Fibroblast of lung (primary cell): ENCODE results near the gene OR6K2. TPM values are rescaled to one million over a fixed set of nuclear protein-coding genes. Genes with fewer than 3 reads are reported as not detected.

ENCODE experiments used
- DNase-seq, 2 donors: peaks; one replicate each; pipeline versions ENCODE4 v3.0.0 to v3.0.0-alpha.2; 2010; ENCODE audit warnings: low read depth in 2 of 2
- H2AFZ ChIP-seq: 2 replicates; pipeline ENCODE4 v1.5.1; 2012; ENCODE audit warnings: low read length, control low read depth, inconsistent platforms
- H3K27ac ChIP-seq: 2 replicates; pipeline ENCODE4 v1.5.1; 2011; ENCODE audit warnings: low read length, control low read depth; ENCODE audit not compliant: insufficient read depth
- H3K27me3 ChIP-seq: 2 replicates; pipeline ENCODE4 v1.5.1; 2011; ENCODE audit warnings: mild to moderate bottlenecking, low read length; ENCODE audit not compliant: control insufficient read depth, insufficient read depth
- H3K36me3 ChIP-seq: 2 replicates; pipeline ENCODE4 v1.5.1; 2011; ENCODE audit warnings: low read length; ENCODE audit not compliant: control insufficient read depth, insufficient read depth
- H3K4me1 ChIP-seq: 2 replicates; pipeline ENCODE4 v1.5.1; 2011; ENCODE audit warnings: low read length; ENCODE audit not compliant: control insufficient read depth, insufficient read depth; ENCODE audit errors: extremely low read depth
- H3K4me2 ChIP-seq: 2 replicates; pipeline ENCODE4 v1.5.1; 2011; ENCODE audit warnings: low read length, control low read depth; ENCODE audit not compliant: insufficient read depth; ENCODE audit errors: extremely low read depth
- H3K4me3 ChIP-seq, 4 experiments: fragments of 200-600 bp in 1 of 4; sonication (generic) in 1 of 4; replicated peaks in 1 of 4; 2 replicates each; pipeline ENCODE4 v1.5.1; 2011 to 2016; ENCODE audit warnings: low read length in 4 of 4, low read depth in 3 of 4, mild to moderate bottlenecking in 3 of 4, control low read depth in 2 of 4, inconsistent platforms in 1 of 4, mixed read lengths in 1 of 4; ENCODE audit not compliant: insufficient read depth in 1 of 4; ENCODE audit errors: control extremely low read depth in 1 of 4
- H3K79me2 ChIP-seq: 2 replicates; pipeline ENCODE4 v1.5.1; 2012; ENCODE audit warnings: mild to moderate bottlenecking, low read length, inconsistent platforms; ENCODE audit not compliant: control insufficient read depth, insufficient read depth
- H3K9ac ChIP-seq: 2 replicates; pipeline ENCODE4 v1.5.1; 2011; ENCODE audit warnings: mild to moderate bottlenecking, low read length, control low read depth; ENCODE audit not compliant: insufficient read depth
- H3K9me3 ChIP-seq: 2 replicates; pipeline ENCODE4 v1.5.1; 2012; ENCODE audit warnings: low read depth, low read length; ENCODE audit not compliant: control insufficient read depth, insufficient read depth
- H4K20me1 ChIP-seq: 2 replicates; pipeline ENCODE4 v1.5.1; 2011; ENCODE audit warnings: low read length; ENCODE audit not compliant: control insufficient read depth, insufficient read depth; ENCODE audit errors: extremely low read depth
- CTCF ChIP-seq, 2 donors: IDR thresholded peaks in 1 of 2; conservative IDR thresholded peaks in 1 of 2; 1 replicate in 1 of 2; 2 replicates in 1 of 2; pipeline ENCODE4 v1.5.1; 2011 to 2012; ENCODE audit warnings: low read length in 2 of 2, control low read depth in 1 of 2, inconsistent platforms in 1 of 2, low read depth in 1 of 2, mild to moderate bottlenecking in 1 of 2
- EZH2 ChIP-seq: IDR thresholded peaks from 2 replicates; pipeline ENCODE4 v1.5.1; 2012; ENCODE audit warnings: low read length, control low read depth, mild to moderate bottlenecking; ENCODE audit errors: missing control alignments
- polyA plus RNA-seq, 2 donors: library from polyadenylated mRNA; depleted of rRNA in 1 of 2; stranded (reverse) in 1 of 2; unstranded in 1 of 2; fragments of >200 nt; gene quantifications; 2 replicates each; pipeline ENCODE4 v1.2.1, GENCODE V29; 2011 to 2012; ENCODE audit warnings: missing spikeins in 1 of 2
- total RNA-seq: library from RNA; depleted of rRNA; stranded (reverse); fragments of >200 nt; gene quantifications from 2 replicates; pipeline ENCODE4 v1.2.1, GENCODE V29; 2014

The OR6K2 gene
- total and polyA plus RNA-seq, 2 donors (not counting 1 experiment from before 2014, with no cell fraction given): not detected

GRCh38 chr1:158679289-158679688 lies 21.2 kb downstream of the OR6K2 start:
- no peak overlapping the region for H3K9ac ChIP-seq
- no peaks in the 10 kb centered on the region for H3K79me2 ChIP-seq
- no peak for DNase-seq
- H3K9me3 ChIP-seq: no peaks in the 10 kb centered on the region
- no peak overlapping the region for H3K27ac ChIP-seq
- H2AFZ ChIP-seq: no peak overlapping the region
- no peaks in the 10 kb centered on the region for H3K4me1 ChIP-seq
- no peaks in the 10 kb centered on the region for H3K36me3 ChIP-seq
- no peak overlapping the region for H3K4me3 ChIP-seq
- no peaks in the 10 kb centered on the region for H4K20me1 ChIP-seq
- no peak overlapping the region for H3K4me2 ChIP-seq
- no peaks in the 10 kb centered on the region for H3K27me3 ChIP-seq
- no peak for TF ChIP-seq CTCF (conservative IDR thresholded peaks at IDR 0.05 in 1 of 2, IDR thresholded peaks at IDR 0.05 in 1 of 2; ENCODE audit: low read depth in 1 of 2, low read length in 2 of 2)
- TF ChIP-seq EZH2: no peak

GRCh38 chr1:158675563-158676323 lies 24.7 kb downstream of the OR6K2 start:
- H3K9me3 ChIP-seq: no peaks in the 10 kb centered on the region
- no peaks in the 10 kb centered on the region for H4K20me1 ChIP-seq
- H3K4me3 ChIP-seq: no peak overlapping the region
- no peak overlapping the region for H3K9ac ChIP-seq
- TF ChIP-seq CTCF (conservative IDR thresholded peaks at IDR 0.05 in 1 of 2, IDR thresholded peaks at IDR 0.05 in 1 of 2; ENCODE audit: low read depth in 1 of 2, low read length in 2 of 2) (no peak), EZH2 (no peak)
- no peak overlapping the region for H2AFZ ChIP-seq
- no peak for DNase-seq
- H3K79me2 ChIP-seq: no peaks in the 10 kb centered on the region
- no peaks in the 10 kb centered on the region for H3K36me3 ChIP-seq
- no peaks in the 10 kb centered on the region for H3K4me1 ChIP-seq
- no peaks in the 10 kb centered on the region for H3K27me3 ChIP-seq
- no peak overlapping the region for H3K27ac ChIP-seq
- no peak overlapping the region for H3K4me2 ChIP-seq

- Histone ChIP-seq H3K27me3 (no peaks in the 10 kb centered on the region), H3K4me1 (no peaks in the 10 kb centered on the region), H3K27ac (no peak overlapping the region), H4K20me1 (no peaks in the 10 kb centered on the region), H3K4me2 (no peak overlapping the region), H3K79me2 (no peaks in the 10 kb centered on the region), H3K9ac (no peak overlapping the region), H3K4me3 (no peak overlapping the region), H2AFZ (no peak overlapping the region), H3K9me3 (no peaks in the 10 kb centered on the region), H3K36me3 (no peaks in the 10 kb centered on the region)
- no peak for DNase-seq
- TF ChIP-seq CTCF (conservative IDR thresholded peaks at IDR 0.05 in 1 of 2, IDR thresholded peaks at IDR 0.05 in 1 of 2; ENCODE audit: low read depth in 1 of 2, low read length in 2 of 2): no peak
- TF ChIP-seq EZH2: no peak
Observed at GRCh38 chr1:158674302-158674701, 26.1 kb downstream of the OR6K2 start.
